ENCODE measurements around the gene SHISA8. TPM values are rescaled to one million over a fixed set of nuclear protein-coding genes. Genes with fewer than 3 reads are reported as not detected.

Gene SHISA8
- total RNA-seq, 1 donor from 2014 or later = not detected

DNA sequence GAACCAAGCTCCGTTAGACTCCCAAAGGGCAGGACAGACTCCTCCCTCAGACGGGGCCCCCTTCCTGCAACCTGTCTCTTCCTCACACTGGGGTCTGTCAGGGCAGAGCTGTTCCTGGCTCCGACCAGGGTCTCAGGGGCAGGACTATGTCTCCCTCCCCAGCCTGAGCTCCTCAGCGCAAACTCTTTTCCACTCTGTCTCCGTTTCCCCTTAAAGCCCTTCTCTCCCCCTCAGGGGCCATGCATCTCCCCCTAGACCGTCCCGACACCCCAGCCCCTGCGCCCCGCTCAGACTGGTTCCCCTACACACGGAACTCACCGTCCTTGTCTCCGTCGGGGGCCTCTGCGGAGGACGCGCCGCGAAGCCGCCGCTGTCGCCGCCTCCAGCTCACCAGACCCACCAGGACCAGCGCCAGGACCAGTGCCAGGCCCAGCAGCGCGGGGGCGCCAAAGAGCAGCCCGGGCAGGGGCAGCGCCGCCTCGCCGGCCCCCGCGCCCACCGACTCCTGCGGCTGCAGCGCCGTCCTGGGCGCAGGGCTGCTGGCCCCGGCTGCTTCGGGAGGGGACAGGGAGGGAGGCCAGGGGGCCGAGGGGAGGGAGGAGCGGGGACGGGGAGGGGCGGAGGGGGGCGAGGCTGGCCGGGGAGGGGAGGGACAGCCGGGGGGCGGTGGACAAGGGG lies 11.0 kb upstream of the SHISA8 start:
- Histone ChIP-seq H3K4me3 (peak overlapping the region; percentile 35 to 56), H3K36me3 (no peaks in the 10 kb centered on the region), H3K9me3 (no peaks in the 10 kb centered on the region), H3K27me3 (peaks cover 15% of the 10 kb centered on the region), H3K4me1 (peaks cover 0 to 2% of the 10 kb centered on the region in 2 donors), H3K27ac (no peak overlapping the region)
- TF ChIP-seq, protein P1, sequence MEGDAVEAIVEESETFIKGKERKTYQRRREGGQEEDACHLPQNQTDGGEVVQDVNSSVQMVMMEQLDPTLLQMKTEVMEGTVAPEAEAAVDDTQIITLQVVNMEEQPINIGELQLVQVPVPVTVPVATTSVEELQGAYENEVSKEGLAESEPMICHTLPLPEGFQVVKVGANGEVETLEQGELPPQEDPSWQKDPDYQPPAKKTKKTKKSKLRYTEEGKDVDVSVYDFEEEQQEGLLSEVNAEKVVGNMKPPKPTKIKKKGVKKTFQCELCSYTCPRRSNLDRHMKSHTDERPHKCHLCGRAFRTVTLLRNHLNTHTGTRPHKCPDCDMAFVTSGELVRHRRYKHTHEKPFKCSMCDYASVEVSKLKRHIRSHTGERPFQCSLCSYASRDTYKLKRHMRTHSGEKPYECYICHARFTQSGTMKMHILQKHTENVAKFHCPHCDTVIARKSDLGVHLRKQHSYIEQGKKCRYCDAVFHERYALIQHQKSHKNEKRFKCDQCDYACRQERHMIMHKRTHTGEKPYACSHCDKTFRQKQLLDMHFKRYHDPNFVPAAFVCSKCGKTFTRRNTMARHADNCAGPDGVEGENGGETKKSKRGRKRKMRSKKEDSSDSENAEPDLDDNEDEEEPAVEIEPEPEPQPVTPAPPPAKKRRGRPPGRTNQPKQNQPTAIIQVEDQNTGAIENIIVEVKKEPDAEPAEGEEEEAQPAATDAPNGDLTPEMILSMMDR (IDR thresholded peaks at IDR 0.05) = peak in 2 of 3 experiments; percentile 29 to 40
- intact Hi-C loops (cut with DNase I) = no loop called here
- DNase-seq (ENCODE audit: low spot score in 2 of 2) = no peak

DNA sequence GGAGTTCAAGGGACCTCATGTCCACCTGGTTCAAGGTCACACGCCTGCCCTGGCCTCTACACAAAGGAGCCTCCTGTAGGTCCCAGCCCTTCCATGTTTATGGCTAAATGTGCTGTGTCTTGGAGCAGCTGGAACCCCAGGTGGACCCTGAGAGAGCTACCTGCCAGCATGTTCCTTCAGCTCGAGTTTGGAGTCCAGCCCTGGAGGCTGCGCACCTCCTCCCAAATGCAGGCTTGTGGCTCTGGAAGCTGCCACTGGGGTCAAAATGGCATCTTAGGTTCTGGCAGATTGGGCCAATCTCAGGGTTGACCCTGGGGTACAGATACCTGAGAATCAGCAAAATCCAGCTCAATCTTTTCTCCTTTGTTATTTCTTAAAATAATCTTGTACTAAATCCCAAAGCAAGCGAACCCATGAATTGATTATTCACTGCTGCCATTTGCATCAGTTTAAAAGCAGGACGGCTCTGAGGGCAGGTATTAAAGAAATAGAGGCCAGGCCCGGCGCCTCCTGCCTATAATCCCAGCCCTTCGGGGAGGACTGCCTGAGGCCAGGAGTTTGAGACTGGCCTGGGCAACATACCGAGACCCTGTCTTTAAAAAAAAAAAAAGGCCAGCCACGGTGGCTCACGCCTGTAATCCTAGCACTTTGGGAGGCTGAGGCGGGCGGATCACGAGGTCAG lies 8.9 kb upstream of the SHISA8 start:
- H3K27ac ChIP-seq = no peak overlapping the region
- H3K27me3 ChIP-seq = peaks cover 15% of the 10 kb centered on the region
- DNase-seq (ENCODE audit: low spot score in 2 of 2) = no peak
- intact Hi-C loops (cut with DNase I) = no loop called here
- no peak overlapping the region for H3K4me3 ChIP-seq
- peaks cover 2 to 9% of the 10 kb centered on the region in 2 donors for H3K4me1 ChIP-seq
- H3K9me3 ChIP-seq = no peaks in the 10 kb centered on the region
- TF ChIP-seq, protein P1 (IDR thresholded peaks at IDR 0.05) = no peak
- no peaks in the 10 kb centered on the region for H3K36me3 ChIP-seq

DNA sequence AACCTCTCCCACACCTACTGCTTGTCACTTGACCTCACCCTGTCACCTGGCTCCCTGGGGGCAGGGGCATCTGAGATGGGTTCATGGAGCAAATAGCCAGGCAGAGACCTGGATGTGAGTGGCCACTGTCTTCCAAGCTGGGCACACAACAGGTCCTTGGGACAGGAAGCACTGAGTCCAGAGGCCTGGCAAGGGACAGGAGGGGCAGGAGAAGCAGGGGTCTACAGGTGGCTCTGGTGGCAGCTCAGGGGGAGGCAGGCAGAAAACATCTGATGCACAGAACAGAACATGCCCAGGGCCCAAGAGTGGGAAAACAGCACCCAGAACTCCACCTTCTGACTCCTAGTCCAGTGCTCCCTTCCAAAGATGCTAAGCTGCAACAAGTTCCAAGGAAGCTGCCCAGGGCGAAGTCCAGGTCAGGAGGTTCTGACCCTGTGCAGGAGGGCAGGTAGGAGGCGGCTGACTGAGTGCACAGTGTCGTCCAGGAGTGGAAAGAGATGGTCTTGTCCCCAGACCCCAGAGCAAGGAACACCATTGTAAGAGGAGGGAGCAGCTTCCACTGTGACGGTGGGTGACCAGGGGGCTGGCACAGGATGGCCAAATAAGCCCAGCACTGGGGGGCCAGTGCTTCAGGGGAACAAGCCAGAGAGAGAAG lies 8.2 kb upstream of the SHISA8 start:
- Histone ChIP-seq H3K36me3 (no peaks in the 10 kb centered on the region), H3K9me3 (no peaks in the 10 kb centered on the region), H3K27me3 (peaks cover 15% of the 10 kb centered on the region), H3K4me1 (peaks cover 2 to 9% of the 10 kb centered on the region in 2 donors), H3K27ac (no peak overlapping the region), H3K4me3 (no peak overlapping the region)
- intact Hi-C loops (cut with DNase I) = no loop called here
- no peak for DNase-seq (ENCODE audit: low spot score in 2 of 2)
- TF ChIP-seq, protein P1 (IDR thresholded peaks at IDR 0.05) = no peak

DNA sequence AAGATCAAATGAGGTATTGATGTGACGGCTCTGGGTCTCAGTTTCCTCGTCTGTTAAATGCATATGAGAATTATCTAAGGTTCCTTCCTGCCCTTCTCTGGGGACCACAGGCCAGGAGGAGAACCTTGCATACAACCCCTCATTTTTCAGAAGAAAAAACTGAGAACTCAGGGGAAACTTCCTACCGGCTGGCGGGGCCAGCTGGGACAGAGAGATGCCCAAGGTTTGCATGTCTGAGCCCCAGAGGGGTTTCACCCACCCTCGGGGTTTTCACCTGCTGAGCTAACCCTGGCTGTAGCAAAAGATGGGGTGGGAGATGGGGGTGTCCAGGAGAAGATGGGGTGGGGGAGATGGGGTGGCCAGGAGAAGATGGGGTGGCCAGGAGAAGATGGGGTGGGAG lies 7.5 kb upstream of the SHISA8 start:
- Histone ChIP-seq H3K9me3 (no peaks in the 10 kb centered on the region), H3K4me1 (peaks cover 2 to 9% of the 10 kb centered on the region in 2 donors), H3K4me3 (no peak overlapping the region), H3K27ac (no peak overlapping the region), H3K36me3 (no peaks in the 10 kb centered on the region), H3K27me3 (peaks cover 15% of the 10 kb centered on the region)
- DNase-seq (ENCODE audit: low spot score in 2 of 2) = no peak
- intact Hi-C loops (cut with DNase I) = no loop called here
- TF ChIP-seq, protein P1 (IDR thresholded peaks at IDR 0.05) = no peak

DNA sequence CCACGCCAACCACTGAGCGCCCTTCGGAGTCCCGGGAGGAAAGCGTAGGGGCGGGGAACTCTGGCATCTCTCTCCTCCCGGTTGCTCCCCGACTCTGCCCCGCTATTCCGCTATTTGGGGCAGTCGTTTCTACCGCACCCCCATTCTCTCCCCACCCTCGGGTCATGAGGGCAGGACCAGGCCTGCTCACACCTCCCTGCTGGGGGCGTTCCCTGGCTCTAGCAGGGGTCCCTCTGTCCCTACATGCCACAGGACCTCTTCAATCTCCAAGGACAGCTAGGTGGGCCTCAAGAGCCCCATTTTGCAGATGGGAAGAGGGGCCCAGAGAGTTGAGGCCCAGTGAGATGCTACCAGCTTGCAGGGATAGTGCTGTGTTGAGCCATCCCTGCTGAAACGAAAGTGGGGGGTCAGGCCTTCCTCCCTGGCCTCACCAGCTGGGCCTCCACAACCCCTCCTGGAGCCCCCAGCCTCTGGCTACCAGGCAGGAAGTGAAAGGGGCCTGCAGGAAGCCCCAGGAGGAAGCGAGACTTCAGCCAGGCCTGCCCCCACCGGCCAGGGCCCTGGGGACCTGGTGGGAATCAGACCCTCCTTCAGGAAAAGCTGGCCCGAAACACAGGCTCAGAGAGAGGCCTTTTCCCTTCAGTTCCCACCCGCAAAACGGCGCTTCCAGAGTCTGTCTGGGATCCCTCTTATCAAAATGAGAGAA lies 5.5 kb upstream of the SHISA8 start:
- Histone ChIP-seq H3K4me1 (peaks cover 0 to 9% of the 10 kb centered on the region in 2 donors), H3K27ac (no peak overlapping the region), H3K4me3 (peak overlapping the region; percentile 47 to 72), H3K9me3 (no peaks in the 10 kb centered on the region), H3K27me3 (peaks cover 6% of the 10 kb centered on the region), H3K36me3 (no peaks in the 10 kb centered on the region)
- TF ChIP-seq, protein P1 (IDR thresholded peaks at IDR 0.05) = no peak
- intact Hi-C loops (cut with DNase I) = no loop called here
- DNase-seq (ENCODE audit: low spot score in 2 of 2) = no peak

Measured in ascending aorta (tissue), 2 donors.